Measurements from ENCODE around the gene NAPB. TPM values are rescaled to one million over a fixed set of nuclear protein-coding genes. Genes with fewer than 3 reads are reported as not detected.

The NAPB gene
- total and polyA plus RNA-seq, 2 of the 8 experiments (the other 6 are each of a cell fraction or from before 2014, with no cell fraction given) = 6.2 to 12.3 TPM

DNA sequence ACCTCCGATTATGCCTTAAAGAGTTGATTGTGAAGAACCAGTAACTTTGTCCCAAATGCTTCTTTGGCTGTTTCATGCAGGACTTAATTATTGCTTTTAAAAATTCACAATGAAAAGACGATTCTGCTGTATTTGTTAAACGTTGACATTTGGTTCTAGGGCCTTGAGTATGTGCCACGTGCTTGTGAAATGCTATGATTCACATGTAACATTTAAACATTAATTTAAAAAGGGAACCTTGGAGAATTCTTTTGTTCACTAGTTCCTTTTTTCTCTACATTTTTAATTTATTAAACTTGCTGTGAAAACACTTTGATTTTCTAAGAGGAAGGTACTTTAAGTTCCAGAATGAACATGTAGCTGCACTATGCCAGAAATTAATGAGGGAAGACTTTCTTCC lies 49.8 kb downstream of the NAPB start (continued):
- TF ChIP-seq CHD1 (IDR thresholded peaks at IDR 0.05; ENCODE audit: low read depth, low read length) (no peak), POU5F1 (IDR thresholded peaks at IDR 0.05; ENCODE audit: low read depth, low read length) (no peak), CHD7 (IDR thresholded peaks at IDR 0.05; ENCODE audit: insufficient replicate concordance, low read length) (no peak), POLR2AphosphoS5 (IDR thresholded peaks at IDR 0.05; ENCODE audit: low read depth, low read length) (no peak), JUND (IDR thresholded peaks at IDR 0.05; ENCODE audit: low read length) (no peak), GTF2F1 (IDR thresholded peaks at IDR 0.05; ENCODE audit: borderline replicate concordance, low read depth, low read length) (no peak)
- TF ChIP-seq, protein P1, sequence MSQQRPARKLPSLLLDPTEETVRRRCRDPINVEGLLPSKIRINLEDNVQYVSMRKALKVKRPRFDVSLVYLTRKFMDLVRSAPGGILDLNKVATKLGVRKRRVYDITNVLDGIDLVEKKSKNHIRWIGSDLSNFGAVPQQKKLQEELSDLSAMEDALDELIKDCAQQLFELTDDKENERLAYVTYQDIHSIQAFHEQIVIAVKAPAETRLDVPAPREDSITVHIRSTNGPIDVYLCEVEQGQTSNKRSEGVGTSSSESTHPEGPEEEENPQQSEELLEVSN (IDR thresholded peaks at IDR 0.05) = no peak
